ENCODE data around the gene NKX6-2. TPM values are rescaled to one million over a fixed set of nuclear protein-coding genes. Genes with fewer than 3 reads are reported as not detected.

NKX6-2 gene
- total and polyA plus RNA-seq, 2 of the 8 experiments (the other 6 are each of a cell fraction or from before 2014, with no cell fraction given): 0.06 TPM; not detected in 1

DNA sequence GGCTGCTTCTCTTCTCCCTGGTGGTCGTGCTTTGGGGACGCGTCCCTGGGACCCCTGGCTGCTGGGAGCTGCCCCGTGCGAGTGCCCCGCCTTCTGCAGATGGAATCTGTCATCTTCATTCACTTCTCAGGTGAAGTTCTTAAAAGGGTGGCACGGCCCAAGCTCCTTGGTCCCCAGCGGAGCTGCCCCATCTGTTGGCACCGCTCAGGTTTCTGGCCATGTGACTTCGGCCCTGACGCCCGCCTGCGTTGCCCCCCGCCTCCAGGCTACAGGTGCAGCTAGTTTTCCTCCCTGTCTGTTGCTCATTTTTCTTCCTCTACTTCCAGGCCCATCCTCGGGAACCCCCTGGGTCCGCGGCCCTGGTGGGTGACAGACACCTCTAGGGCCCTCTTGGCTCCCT is 6.8 kb upstream of the NKX6-2 start:
- Histone ChIP-seq H2BK12ac (ENCODE audit: low read depth, low read length) (no peak overlapping the region), H3K14ac (ENCODE audit: insufficient read length) (no peak overlapping the region)
- TF ChIP-seq JUND (IDR thresholded peaks at IDR 0.05; ENCODE audit: low read length): no peak
- no peak for TF ChIP-seq ZNF274 (IDR thresholded peaks at IDR 0.05; ENCODE audit: borderline replicate concordance, extremely low read depth, low read length)
- TF ChIP-seq HDAC6 (IDR thresholded peaks at IDR 0.05; ENCODE audit: low read depth, low read length): no peak
- no peak for TF ChIP-seq CEBPB (IDR thresholded peaks at IDR 0.05; ENCODE audit: low read depth, low read length)
- no peak for TF ChIP-seq SAP30 (IDR thresholded peaks at IDR 0.05; ENCODE audit: insufficient read depth, insufficient replicate concordance, low read length)
- no peak for TF ChIP-seq BCL11A (IDR thresholded peaks at IDR 0.05; ENCODE audit: low read depth in 2 of 2, low read length in 2 of 2)
- no peak for TF ChIP-seq HDAC2 (IDR thresholded peaks at IDR 0.05; ENCODE audit: borderline replicate concordance in 1 of 2, low read depth in 2 of 2, low read length in 2 of 2)
- TF ChIP-seq SIRT6 (IDR thresholded peaks at IDR 0.05; ENCODE audit: low read length): no peak
- TF ChIP-seq RAD21 (IDR thresholded peaks at IDR 0.05 in 1 of 2, conservative IDR thresholded peaks at IDR 0.05 in 1 of 2; ENCODE audit: low read depth in 2 of 2, low read length in 2 of 2): no peak
- no peak for TF ChIP-seq CHD2 (IDR thresholded peaks at IDR 0.05; ENCODE audit: low read length)
- TF ChIP-seq FOSL1 (IDR thresholded peaks at IDR 0.05; ENCODE audit: insufficient read depth, low read depth, low read length): no peak
- TF ChIP-seq, protein P1, sequence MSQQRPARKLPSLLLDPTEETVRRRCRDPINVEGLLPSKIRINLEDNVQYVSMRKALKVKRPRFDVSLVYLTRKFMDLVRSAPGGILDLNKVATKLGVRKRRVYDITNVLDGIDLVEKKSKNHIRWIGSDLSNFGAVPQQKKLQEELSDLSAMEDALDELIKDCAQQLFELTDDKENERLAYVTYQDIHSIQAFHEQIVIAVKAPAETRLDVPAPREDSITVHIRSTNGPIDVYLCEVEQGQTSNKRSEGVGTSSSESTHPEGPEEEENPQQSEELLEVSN (IDR thresholded peaks at IDR 0.05): no peak
- no peak for TF ChIP-seq JUN (IDR thresholded peaks at IDR 0.05; ENCODE audit: low read depth, low read length)

More for the DNA sequence above, 6.8 kb upstream of the NKX6-2 start:
- 94% methylated on average over 15 of the region's 17 CpGs; no CpG with 5 or more reads in 1 of the 2 experiments for WGBS, 2 experiments (ENCODE audit: extremely low coverage in 1 of 2, insufficient coverage in 1 of 2, insufficient read length in 1 of 2, insufficient replicate concordance in 2 of 2, low coverage in 1 of 2, low lambda C conversion rate in 2 of 2, missing lambda C conversion rate in 1 of 2)
- H3K23me2 ChIP-seq (ENCODE audit: low read depth, low read length): peaks cover 3% of the 10 kb centered on the region; the same call in 1 of the 2 replicates
- no peak overlapping the region for H2AFZ ChIP-seq (ENCODE audit: low read length)
- peaks cover 0 to 4% of the 10 kb centered on the region in 2 experiments for H4K20me1 ChIP-seq (replicated peaks in 1 of 2; ENCODE audit: control insufficient read depth in 1 of 2, insufficient read depth in 2 of 2, low read length in 2 of 2)
- no peak overlapping the region for H4K5ac ChIP-seq (ENCODE audit: insufficient read length, low read depth, low read length)
- no peak overlapping the region for H4K8ac ChIP-seq (ENCODE audit: extremely low read depth, insufficient read depth, low read length)
- CTCF ChIA-PET (ENCODE audit: partially characterized antibody): interaction anchor here (0.7 to 1.7 kb wide), 9 partner anchors 9 to 146 kb away, joined by 3 to 6 read pairs (median 4); no protein-coding TSS in a partner anchor
- H3K23ac ChIP-seq (ENCODE audit: insufficient read length): no peak overlapping the region
- no peak overlapping the region for H3K27ac ChIP-seq (ENCODE audit: low read depth, low read length)
- H2BK120ac ChIP-seq (replicated peaks; ENCODE audit: low read depth, low read length): no peak overlapping the region
- H3K4ac ChIP-seq (replicated peaks; ENCODE audit: insufficient read length, low read depth, low read length): no peak overlapping the region
- no peak overlapping the region for H2BK20ac ChIP-seq (ENCODE audit: low read length)
- no peak overlapping the region for H2BK15ac ChIP-seq (ENCODE audit: low read length)
- H2BK5ac ChIP-seq (ENCODE audit: low read depth, low read length): no peak overlapping the region
- H3K79me2 ChIP-seq (ENCODE audit: control insufficient read depth in 1 of 2, insufficient read depth in 2 of 2, low read length in 2 of 2): no peaks in the 10 kb centered on the region
- no peak overlapping the region for H3K18ac ChIP-seq (ENCODE audit: extremely low read depth, low read length)
- FAIRE-seq: no peak
- H4K91ac ChIP-seq (replicated peaks; ENCODE audit: insufficient read length, low read length): no peak overlapping the region
- H3K9ac ChIP-seq (replicated peaks in 1 of 4; ENCODE audit: extremely low read depth in 1 of 4, low read depth in 3 of 4, low read length in 3 of 4): no peak overlapping the region
- no peaks in the 10 kb centered on the region for H3K79me1 ChIP-seq (ENCODE audit: low read depth, low read length)
- H3K9me3 ChIP-seq (ENCODE audit: insufficient read depth in 2 of 2, low read depth in 1 of 2, low read length in 1 of 2): no peaks in the 10 kb centered on the region
- no peak overlapping the region for H3K56ac ChIP-seq (replicated peaks; ENCODE audit: insufficient read length, low read depth, low read length)
- no peak overlapping the region for H2AK5ac ChIP-seq (ENCODE audit: low read depth, low read length)
- no peak overlapping the region for H3K4me3 ChIP-seq (ENCODE audit: extremely low read depth in 1 of 4, insufficient read depth in 2 of 4, low read depth in 3 of 4, low read length in 4 of 4)
- no peak for DNase-seq (ENCODE audit: low read depth in 1 of 2, low spot score in 2 of 2)
- H3K36me3 ChIP-seq (ENCODE audit: control insufficient read depth in 2 of 4, insufficient read depth in 4 of 4, low read length in 3 of 4): peaks cover 0 to 8% (median 0%) of the 10 kb centered on the region in 4 experiments; a peak in 1 of 8 replicates
- H3K27me3 ChIP-seq (replicated peaks in 1 of 4; ENCODE audit: control insufficient read depth in 3 of 4, extremely low read depth in 1 of 4, insufficient read depth in 3 of 4, low read length in 3 of 4): peaks cover 26 to 32% (median 32%) of the 10 kb centered on the region in 4 experiments
- peaks cover 0 to 3% (median under 1%) of the 10 kb centered on the region in 4 experiments; a peak in 4 of 7 replicates for H3K4me1 ChIP-seq (replicated peaks in 1 of 4; ENCODE audit: control insufficient read depth in 3 of 4, insufficient read depth in 4 of 4, low read length in 3 of 4)
- H3K4me2 ChIP-seq (ENCODE audit: insufficient read depth in 1 of 2, low read depth in 2 of 2, low read length in 2 of 2): no peak overlapping the region
- POLR2A ChIA-PET (ENCODE audit: partially characterized antibody): no interaction called here

Measured in H1 (cell line).